GM19328 (cell line): Measurements from ENCODE around the gene PDE5A.

Experiments used
- ATAC-seq: cut with Tn5 transposase; IDR thresholded peaks from one replicate; pipeline ENCODE4 v1.9.1; 2021; ENCODE audit warnings: mild to moderate bottlenecking, moderate library complexity; ENCODE audit not compliant: unreplicated experiment

PDE5A gene

DNA sequence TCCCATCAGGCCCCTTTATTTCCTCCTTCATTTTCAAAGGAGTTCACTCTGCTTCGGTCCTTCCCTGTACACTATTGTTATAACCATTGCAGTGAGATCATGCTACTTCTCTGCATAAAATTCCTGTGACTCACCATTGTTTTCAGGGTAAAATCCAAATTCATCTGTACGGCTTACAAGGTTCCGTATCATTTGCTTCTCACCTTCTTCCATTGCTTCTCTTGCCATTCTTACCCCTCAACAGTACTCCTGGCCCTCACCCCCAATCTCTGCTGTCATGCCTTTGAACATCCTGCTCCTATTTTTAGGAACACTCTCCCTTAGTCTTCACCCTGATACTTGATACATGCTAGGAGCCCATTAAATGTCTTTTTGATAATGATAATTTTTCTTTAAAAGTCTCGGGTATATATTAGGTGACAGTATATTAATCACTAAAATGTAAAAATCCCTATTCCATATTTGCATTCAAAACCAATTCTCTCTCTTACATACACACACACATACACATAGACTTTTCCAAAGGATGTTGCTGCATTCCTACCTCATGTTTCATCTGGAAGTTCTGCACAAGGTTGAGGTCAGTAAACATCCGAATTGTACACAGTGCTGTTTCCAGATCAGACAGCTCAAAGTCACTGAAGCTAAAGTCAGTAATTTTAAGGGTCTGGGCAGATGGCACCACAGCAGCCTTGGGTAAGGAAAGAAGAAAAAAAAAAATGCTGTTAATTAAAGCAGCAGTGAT lies 103.4 kb downstream of the PDE5A start:
- ATAC-seq: no peak

- no peak for ATAC-seq
Measured at GRCh38 chr4:119523399-119523798, 105.2 kb downstream of the PDE5A start.

- no peak for ATAC-seq
Measured at GRCh38 chr4:119521268-119521667, 107.3 kb downstream of the PDE5A start.

DNA sequence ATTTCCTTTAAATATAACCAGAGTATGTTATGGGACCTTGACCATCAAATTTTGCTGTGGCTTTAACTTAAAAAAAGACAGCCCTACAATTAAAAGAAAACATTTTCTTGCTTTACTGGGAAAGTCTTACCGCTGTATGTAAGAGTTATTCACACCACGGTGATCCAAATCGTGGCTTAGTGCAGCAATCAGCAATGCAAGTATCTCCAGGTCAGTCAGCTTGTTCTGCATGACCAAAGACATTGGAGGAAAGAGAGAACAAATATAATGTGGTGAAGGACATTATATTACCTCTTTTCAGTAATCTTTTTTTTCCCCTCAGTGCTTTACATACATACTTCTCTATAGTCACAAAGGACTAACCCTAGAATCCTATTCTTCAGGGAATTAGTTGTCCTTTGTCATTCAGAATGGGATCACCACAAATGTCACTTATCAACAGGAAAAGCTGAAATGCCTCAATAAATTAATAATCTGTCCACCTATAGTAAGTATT lies 109.6 kb downstream of the PDE5A start:
- ATAC-seq: no peak

GRCh38 chr4:119518230-119518892 lies 110.2 kb downstream of the PDE5A start:
- no peak for ATAC-seq

DNA sequence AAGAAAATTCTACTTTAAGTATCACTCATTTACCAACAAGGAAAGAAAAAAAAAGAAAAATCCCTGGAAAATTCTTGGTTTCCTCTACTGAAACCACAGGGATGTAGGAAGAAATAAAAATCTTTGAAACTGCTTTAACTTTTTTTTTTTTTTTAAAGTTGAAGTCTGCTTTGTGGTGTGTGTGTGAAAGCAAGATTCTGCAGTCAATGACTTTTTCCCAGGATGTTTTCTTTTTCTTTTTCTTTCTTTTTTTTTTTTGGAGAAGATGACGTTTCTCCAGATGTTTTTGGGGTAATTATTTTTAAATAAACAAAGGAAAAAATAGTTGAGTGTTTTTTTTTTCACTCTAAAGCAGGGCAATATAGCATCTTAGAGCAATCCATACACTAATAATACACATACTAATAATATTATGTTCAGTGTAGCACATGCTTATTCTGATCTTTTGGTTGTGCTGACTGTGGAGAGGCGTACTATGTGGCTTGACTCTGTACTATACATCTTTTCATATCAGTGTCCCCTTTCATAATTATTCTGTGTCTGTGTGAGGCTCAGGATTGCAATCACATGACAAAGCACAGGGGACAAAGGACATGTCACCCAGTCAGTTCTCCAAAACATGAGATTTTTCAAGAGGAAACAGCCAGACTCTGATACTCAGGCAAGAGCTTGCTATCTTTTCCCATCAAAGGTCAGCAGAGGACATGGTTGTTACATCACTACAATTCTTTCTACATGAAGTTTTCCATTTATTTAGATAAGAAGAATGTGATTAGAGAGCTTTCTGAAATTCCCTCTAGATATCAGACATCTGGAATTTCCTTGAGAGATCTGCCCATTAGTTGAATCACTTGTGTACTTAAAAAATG lies 111.0 kb downstream of the PDE5A start:
- ATAC-seq: no peak

DNA sequence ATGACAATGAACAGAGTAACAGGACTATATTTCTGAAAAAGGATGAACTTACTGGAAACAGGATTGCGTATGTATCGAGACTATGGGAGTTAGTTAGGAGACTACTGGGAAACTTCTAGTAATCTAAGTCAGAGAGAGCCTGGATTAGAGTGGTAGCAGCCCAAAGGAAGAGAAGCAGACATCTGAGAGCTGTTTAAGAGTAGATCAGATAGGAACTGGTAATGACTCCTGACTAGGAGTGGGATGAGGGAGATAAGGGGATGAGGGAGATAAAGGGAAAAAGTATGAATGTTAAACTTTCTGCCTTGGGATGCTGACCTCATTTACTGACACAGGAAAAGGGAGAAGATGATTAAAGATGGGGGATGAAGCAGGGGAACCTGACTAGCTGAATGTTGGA lies 116.2 kb downstream of the PDE5A start:
- ATAC-seq: no peak

GRCh38 chr4:119510395-119511149 lies 118.0 kb downstream of the PDE5A start:
- no peak for ATAC-seq

GRCh38 chr4:119508281-119508680 lies 120.3 kb downstream of the PDE5A start:
- ATAC-seq: no peak

GRCh38 chr4:119506806-119507205 lies 121.8 kb downstream of the PDE5A start:
- ATAC-seq: no peak

- no peak for ATAC-seq
Measured at GRCh38 chr4:119504616-119505015, 124.0 kb downstream of the PDE5A start.

GRCh38 chr4:119501740-119502139 lies 126.9 kb downstream of the PDE5A start:
- no peak for ATAC-seq

DNA sequence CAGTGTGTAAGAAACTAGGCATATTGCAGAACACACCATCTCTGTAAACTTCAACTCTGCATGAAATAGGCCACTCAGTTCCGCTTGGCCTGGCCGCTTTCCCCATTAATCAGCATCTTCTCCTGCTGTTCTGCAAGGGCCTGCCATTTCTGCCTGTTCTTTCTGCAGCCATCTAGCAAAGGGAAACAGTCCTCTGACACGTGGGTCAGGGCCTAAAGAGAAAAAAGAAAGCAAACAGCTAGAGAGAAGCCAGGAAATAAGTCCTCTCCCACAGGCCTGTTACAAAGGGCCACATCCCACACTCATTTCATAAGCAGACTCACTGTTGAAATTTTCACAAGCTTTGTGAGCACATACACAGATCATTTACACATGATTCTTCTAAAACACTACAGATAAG lies 130.1 kb downstream of the PDE5A start:
- no peak for ATAC-seq

DNA sequence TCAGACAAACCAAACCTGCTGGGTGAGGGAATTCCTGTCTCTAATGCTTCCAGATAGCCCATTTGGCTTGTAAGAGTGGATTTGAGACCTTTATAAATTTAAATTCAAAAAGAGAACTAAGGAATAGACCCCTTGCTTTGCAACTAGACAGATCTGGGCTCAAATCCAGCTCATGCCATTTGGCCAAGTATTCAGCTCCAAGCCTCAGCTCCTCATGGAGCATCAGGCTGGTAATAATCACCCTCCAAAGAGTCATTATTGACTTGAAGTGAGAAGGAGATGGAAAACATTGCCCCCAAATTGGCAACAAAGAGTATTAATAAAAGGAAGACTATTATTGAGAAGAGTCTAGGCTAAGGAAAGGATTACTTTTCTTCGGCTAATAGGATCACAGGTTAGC lies 134.7 kb downstream of the PDE5A start:
- ATAC-seq: no peak

GRCh38 chr4:119493419-119493818 lies 135.2 kb downstream of the PDE5A start:
- ATAC-seq: no peak

DNA sequence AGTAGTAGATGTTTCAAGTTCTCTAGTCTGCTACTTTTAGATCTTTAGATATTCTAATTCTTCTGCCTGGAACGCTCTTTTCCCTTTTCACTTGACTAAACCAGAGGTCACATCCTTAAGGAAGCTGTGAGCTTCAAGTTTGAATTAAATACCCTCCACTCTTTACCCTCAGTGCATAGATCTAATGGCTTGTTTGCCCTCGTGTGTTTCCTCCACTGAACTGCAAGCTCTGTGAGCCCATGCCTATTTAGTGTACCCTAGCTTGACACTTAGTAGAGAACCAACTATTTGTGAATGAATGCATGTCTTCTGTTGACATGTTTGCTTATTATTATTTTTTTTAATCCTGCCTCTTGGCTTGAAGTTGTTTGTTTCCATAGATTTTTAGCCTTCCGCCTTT lies 138.3 kb downstream of the PDE5A start:
- ATAC-seq: no peak

- ATAC-seq: no peak
Measured at GRCh38 chr4:119489305-119489704, 139.3 kb downstream of the PDE5A start.

DNA sequence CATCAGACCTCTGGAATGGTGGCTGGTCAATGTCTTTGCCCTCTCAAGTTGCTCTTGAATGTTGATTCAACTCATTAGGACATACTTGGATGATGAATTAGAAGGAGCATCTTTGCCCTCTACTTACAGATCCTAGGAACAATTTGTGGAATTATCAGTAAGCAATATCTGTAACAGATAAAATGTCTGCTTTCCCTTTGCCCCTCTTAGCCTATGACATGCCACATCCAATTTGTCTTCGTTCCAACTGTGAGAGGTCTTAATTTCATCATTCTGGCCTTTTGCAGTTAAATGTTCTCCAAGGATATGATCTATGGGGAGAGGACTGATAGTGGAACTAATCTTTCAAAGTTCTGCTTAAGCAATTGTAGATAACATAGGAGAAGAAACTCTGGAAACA lies 148.3 kb downstream of the PDE5A start:
- ATAC-seq: no peak

- no peak for ATAC-seq
Measured at GRCh38 chr4:119479835-119480234, 148.8 kb downstream of the PDE5A start.

GRCh38 chr4:119479180-119479808 lies 149.3 kb downstream of the PDE5A start:
- no peak for ATAC-seq
